Activated gamma-delta T cell treated with Interleukin-2 at 50 U/mL for 16 hours (primary cell): ENCODE measurements around the gene RGS3.

Experiments
- DNase-seq: peaks from one replicate; pipeline ENCODE4 v3.0.0-alpha.2; 2020

Gene RGS3

DNA sequence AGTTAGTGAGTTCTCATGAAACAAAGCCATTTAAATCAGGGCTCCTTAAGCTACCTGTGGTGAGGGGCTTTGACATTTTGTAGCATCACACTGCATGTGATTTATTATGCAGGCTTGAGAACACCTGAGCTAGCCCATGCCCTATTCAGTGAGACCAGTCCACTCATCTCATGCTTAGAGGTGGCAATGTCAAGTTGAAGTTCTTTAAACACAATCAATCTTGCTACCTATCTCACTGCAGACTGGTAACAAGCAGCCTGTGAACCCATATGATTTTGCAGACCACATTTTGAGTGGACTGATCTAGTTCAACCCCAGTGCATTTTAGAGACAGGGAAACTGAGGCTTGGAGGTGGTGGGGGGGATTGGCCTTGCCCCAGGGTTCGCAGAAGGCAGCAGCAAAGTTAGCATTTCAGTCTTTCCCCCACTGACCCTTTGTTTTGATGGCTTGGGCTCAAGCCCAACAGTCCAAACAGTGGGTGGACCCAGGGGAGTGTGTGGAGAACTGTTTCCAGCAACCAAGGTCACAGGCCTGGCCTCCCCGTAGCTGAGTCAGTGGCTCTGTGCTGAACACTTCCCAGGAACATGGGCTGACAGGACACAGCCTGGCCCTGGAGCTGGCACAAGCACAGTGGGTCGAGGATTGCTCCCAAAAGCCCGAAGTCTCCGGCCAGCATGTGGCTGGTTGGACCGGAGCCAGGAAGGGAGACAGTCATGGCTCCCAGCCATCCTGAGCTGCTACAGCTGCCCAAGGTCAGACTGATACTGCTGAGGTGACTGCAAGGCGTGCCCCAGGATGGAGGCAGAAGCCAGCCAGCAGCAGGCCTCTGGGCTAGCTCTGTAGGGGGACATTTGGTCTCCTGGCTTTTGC lies 95.3 kb downstream of the RGS3 start:
- no peak for DNase-seq

DNA sequence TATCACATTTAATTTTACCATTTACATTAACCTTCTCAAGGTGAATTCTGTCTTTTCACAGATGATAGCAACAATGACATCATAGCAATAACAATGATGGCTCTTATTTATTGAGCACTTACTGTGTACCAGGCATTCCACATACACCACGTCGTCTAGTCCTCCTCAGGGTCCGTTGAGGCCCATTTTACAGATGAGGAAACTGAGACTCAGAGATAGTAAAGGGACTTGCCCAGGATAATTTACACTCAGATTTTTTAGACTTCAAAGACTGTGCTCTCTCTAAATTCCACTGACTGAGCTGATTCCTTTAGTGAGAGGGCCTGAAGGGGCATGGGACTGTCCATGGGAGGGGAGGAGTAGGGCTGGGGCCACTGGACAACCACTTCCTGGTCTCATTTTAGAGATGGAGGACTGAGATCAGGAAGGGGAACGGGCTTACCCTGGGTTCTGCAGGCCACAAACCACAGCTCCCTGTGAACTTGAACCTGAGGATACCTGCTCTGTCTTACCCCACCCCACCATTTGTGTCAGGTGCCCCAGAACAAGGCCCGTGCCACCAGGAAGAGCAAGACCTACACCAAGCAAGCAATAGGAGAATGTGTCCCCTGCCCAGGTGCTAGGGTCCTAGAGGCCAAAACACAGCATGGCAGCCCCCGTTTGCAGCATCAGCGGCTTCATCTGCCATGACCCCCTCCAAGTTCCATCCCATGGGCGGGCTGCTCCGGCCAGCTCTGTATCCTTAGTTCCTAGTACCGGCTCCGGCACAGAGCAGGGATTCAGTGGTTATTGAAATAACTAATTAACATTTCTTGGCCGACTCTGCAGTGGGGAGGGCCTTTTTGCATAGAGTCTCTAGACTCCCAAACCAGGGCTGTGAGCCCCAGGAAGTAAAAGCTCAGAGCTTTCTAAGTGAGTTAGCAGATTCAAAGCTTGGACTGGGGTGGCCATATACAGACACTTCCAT lies 96.6 kb downstream of the RGS3 start:
- no peak for DNase-seq

- no peak for DNase-seq
Measured at GRCh38 chr9:113562653-113563381, 99.3 kb downstream of the RGS3 start.

GRCh38 chr9:113563826-113564497 lies 100.4 kb downstream of the RGS3 start:
- no peak for DNase-seq

- DNase-seq = no peak
Measured at GRCh38 chr9:113564498-113565237, 101.1 kb downstream of the RGS3 start.

- no peak for DNase-seq
Measured at GRCh38 chr9:113566016-113566711, 102.6 kb downstream of the RGS3 start.

GRCh38 chr9:113566712-113567071 lies 103.2 kb downstream of the RGS3 start:
- no peak for DNase-seq

DNA sequence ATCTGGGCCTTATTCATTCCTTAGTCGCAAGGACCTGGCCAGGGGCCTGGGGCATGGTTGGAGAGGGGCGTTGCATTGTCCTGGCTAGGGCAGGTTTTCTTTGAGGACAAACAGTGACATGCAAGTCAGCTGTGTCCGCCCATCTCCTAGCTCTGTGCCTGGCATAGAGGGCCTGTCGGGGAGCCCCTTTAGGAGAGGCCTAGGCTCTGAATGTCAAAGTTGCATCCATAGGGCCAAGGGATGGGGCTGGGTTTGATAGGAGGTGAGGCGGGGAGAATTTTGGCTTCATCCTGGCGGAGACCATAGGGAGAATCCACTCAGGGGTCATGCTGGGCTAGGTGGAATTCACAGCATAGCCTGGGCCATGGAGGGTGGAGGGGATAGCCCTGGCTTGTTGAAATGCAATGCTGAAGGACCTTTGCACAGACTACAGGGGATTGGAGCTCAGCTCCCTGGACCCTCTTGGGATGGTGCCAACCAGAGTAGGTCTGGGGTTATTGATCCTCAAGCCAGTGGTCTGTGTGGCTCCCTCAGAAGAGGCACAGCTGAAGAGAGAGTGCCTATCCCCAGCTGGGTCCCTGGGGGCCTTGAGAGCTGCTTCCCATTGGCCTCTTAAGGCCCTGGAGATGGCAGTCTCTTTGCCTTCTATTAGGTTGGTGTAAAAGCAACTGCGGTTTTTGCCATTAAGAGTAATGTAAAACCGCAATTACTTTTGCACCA lies 104.0 kb downstream of the RGS3 start:
- no peak for DNase-seq

DNA sequence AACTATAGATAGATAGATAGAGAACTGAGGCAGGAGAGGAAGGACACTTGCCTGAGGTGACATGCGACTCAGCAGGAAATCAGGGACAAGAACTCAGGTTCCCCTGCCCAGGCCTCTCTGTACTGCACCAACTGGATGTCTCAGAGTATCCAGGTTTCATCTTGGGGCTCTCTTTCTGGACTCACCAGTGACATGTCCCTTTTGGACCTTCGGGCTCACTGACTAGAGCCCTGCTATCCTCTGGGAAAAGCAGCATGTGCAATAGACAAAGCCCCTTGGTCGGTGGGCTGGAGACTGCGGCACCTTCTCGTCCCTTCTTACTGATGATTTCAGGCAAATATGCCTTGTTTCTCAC lies 104.5 kb downstream of the RGS3 start:
- no peak for DNase-seq

DNA sequence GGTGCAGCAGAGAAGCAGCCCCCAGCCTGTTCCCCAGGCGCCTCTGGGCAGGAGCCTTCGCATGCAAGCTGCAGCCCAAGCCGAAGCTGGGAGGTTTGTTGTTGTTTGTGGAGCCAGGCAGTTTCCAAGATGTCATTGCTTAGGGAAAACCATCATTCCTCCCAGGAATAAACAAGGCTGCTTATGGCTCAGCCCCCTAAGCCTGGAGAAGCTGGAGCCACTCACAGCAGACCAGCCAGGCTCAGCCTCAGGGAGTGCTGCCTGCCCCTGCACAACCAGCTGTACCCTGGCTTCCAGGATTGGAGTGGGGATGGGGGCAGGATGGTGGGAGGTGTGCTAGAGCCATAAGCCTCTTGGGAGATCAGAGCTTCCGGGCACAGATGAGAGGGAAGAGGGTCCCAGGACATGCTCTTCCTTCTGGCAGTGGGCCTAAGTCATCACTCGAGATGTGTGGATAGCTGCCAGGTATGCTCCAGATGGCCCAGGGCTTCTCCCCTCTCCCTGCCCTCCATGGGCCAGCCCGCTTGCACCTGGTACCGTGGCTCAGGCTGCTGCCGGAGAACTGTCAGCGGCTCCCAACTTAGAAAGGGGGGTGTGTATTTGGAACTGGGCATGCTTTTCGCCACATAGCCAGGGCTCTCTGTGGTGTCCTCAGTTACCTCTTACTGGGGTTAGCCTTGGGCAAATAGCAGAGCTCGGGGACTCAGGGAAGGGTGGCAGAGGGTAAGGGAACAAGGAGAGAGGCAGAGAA lies 105.2 kb downstream of the RGS3 start:
- DNase-seq = no peak

DNA sequence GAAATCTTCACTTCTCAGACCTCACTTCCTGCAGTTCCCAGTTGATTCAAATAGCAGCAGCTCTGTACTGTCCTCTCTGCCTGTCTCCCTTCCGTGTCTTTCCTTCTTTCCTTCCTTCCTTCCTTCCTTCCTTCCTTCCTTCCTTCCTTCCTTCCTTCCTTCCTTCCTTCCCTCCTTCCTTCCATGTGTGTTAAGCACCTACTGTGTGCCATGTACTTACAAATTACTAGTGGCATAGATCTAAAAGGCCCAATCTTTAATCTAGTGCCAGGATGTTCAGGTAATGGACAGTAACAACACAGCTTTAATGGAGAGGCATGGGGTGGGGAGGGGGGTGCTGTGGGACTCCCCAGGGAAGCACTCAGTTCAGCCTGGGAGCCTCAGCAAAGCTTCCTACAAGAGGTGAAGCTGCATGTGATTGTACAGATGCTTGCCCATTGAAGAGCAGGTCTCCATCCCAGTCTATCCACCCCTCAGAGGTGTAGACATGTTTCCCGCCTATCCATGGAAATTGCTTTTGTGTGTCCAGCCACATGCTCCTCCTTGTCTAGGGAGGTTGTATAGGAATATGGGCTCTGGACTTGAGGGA lies 106.0 kb downstream of the RGS3 start:
- no peak for DNase-seq

- no peak for DNase-seq
Measured at GRCh38 chr9:113570106-113570505, 106.6 kb downstream of the RGS3 start.

GRCh38 chr9:113570749-113571711 lies 107.5 kb downstream of the RGS3 start:
- DNase-seq = no peak

- DNase-seq = no peak
Measured at GRCh38 chr9:113572076-113572861, 108.7 kb downstream of the RGS3 start.

DNA sequence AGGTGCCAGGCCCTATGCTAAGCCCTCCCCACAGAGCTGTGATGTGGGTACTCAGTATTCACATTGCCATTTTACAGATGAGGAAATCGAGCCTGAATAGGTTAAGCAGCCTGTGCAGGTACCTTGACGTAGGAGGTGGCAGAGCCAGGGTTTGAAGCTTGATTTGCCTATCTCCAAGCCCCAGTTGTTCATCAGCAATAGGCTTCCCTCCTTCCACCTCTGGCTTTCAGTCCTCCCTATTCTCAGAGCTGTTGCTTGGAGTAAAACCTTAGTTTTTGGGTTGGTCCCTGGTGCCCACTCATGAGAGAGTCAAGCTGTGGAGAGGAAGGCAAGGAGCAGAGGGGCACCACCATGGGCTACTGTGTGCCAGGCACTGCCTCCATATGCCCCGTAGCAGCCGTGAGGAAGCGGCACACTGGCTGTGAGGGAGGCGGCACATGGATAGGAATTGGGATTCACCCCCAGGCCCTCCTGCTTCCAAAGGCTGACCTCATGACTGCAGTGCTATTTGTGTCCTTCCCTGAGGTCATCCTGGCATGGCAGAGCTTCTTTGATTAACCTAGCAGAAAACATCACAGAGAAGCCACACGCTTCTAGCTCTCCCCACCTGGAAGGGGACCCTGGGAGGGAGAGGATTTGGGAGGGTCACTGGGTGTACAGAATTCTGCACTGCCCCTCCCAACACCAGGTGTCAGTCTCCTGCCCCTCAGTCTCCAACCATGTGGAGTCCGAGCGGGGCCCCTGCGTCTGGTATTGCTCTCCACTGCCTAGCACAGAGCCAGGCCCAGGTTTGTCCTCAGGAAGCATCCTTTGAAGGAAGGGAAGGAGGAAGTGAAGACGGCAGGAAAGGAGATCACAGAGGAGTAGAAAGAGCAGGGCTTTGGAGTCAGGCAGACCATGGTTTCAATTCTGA lies 109.8 kb downstream of the RGS3 start:
- DNase-seq = no peak

GRCh38 chr9:113573959-113574352 lies 110.4 kb downstream of the RGS3 start:
- no peak for DNase-seq
